NCI-H2196 treated with DMSO at 0.1 percent for 48 hours (cell line): Measurements from ENCODE around the gene FOXK2.
"Not testable (repeated sequence)": the region's sequence is repeated elsewhere in the genome, so short reads cannot be mapped to it uniquely, and the experiment has no call there.

Experiments
- DNase-seq: peaks from one replicate; lab custom pipeline; 2025; ENCODE audit not compliant: unreplicated experiment; lab: John Stamatoyannopoulos, UW

FOXK2 gene

GRCh38 chr17:82561429-82562035 lies 42.0 kb downstream of the FOXK2 start:
- DNase-seq: no peak

DNA sequence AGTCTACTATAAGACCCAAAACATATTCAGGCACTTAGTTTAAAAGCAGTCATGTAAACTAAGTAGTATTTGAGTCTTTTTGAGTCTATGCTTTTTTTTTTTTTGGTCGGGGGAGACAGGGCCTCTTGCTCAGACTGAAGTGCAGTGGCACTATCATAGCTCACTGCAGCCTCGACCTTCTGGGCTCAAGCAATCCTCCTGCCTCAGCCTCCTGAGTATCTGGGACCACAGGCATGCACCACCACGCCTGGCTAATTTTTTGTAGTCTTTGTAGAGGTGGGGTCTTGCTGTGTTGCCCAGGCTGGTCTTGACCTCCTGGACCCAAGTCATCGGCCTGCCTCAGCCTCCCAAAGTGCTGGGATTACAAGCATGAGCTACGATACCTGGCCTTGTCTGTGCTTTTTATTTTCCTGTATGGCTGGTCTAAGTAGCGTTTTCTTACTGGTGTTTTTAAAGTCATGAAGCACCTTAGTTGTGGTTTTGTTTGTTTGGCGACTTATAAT lies 43.2 kb downstream of the FOXK2 start:
- not testable (repeated sequence) for DNase-seq

GRCh38 chr17:82563318-82563717 lies 43.8 kb downstream of the FOXK2 start:
- no peak for DNase-seq

DNA sequence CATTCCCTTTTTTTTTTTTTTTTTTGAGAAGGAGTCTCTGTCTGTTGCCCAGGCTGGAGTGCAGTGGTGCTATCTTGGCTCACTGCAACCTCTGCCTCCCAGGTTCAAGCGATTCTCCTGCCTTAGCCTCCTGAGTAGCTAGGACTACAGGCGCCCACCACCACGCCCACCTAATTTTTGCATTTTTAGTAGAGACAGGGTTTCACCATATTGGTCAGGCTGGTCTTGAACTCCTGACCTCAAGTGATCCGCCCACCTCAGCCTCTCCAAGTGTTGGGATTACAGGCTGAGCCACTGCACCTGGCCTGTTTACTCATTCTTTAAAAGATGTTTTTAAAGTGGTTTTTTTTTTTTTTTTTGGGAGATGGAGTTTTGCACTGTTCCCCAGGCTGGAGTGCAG lies 44.2 kb downstream of the FOXK2 start:
- DNase-seq: not testable (repeated sequence)

GRCh38 chr17:82564241-82564640 lies 44.7 kb downstream of the FOXK2 start:
- no peak for DNase-seq

DNA sequence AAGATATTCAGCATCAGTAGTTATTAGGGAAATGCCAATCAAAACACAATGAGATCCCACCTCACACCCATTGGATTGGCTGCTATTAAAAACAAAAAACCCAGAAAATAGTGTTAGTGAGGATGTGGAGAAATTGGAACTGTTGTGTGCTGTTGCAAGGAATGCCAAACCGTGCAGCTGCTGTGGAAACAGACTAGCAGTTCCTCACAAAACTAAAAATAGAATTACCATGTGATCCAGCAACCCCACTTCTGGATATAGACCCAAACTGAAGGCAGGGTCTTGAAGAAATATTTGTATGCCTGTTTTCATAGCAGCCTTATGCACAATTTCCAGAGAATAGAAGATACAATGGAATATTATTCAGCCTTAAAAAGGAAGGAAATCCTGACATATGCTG lies 46.0 kb downstream of the FOXK2 start:
- DNase-seq: no peak

GRCh38 chr17:82566129-82566960 lies 46.8 kb downstream of the FOXK2 start:
- DNase-seq: no peak

DNA sequence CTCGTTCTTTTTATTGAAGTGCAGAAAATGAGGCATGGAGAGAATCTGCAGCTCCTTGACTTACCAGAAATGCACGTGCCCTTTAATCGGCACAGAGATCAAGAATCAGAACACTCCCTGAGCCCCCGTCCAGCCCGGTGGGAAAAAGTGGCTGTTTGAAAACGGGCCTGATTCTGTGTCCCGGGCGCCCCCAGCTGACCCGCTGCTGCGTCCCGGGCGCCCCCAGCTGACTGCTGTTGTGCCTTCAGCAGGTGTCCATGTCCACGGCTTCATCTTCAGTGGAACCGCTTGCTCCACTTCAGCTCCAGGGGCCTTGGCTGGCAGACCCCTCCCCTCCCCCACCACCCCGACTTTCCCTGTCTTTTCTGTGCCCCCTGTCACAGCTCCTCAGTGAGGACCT lies 47.8 kb downstream of the FOXK2 start:
- DNase-seq: no peak

GRCh38 chr17:82568997-82569393 lies 49.5 kb downstream of the FOXK2 start:
- DNase-seq: no peak

DNA sequence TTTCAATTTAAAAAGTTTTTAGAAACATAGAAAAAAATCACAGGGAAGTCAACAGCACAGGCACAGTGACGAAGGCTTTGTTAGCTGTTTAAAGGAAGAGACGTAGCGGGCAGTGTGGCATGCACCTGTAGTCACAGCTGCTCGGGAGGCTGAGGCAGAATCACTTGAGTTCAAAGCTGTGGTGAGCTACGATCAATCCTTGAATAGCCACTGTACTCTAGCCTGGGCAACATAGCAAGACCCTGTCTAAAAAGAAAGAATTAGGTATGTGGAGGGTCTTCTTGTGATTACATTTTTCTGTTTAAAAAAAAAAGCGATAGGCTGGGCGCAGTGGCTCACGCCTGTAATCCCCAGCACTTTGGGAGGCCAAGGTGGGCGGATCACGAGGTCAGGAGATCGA lies 50.1 kb downstream of the FOXK2 start:
- no peak for DNase-seq

GRCh38 chr17:82570277-82570676 lies 50.7 kb downstream of the FOXK2 start:
- no peak for DNase-seq

DNA sequence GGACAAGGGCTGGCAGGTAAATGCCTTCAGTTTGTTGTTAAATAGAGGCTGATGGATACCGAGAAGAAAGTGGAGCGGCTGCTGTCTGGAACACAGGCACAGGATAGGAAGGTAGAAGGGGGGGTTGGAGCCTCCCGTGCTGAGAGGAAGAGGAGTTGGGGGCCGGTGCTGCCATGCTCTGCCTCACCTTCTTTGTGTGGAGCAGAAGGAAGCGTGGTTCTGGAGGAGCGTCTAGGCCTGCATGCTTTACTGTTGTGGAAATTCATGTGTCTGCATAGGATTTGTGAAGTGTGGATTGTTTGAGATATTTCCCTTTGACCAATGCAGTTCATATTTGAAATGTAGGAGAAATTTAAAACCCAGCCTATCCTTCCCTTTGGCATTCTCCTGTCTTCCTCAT lies 52.3 kb downstream of the FOXK2 start:
- DNase-seq: no peak

DNA sequence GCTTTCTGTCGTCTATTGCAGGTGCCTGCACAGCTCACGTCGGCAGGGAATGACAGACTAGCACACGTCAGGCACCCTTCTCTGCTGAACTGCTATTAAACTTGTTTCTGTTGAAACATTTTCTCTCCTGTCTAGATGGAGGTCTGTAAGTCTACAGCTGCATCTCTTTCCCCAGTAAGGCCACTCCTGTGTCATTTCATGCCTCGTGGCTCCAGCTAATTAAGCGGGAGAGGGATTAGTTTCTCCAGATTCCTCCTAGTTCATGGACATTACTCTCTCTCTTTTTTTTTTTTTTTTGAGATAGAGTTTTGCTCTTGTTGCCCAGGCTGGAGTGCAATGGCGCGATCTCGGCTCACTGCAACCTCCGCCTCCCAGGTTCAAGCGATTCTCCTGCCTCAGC lies 54.5 kb downstream of the FOXK2 start:
- no peak for DNase-seq

- DNase-seq: not testable (repeated sequence)
Measured at GRCh38 chr17:82575581-82576221, 56.2 kb downstream of the FOXK2 start.

GRCh38 chr17:82577300-82577699 lies 57.8 kb downstream of the FOXK2 start:
- no peak for DNase-seq

DNA sequence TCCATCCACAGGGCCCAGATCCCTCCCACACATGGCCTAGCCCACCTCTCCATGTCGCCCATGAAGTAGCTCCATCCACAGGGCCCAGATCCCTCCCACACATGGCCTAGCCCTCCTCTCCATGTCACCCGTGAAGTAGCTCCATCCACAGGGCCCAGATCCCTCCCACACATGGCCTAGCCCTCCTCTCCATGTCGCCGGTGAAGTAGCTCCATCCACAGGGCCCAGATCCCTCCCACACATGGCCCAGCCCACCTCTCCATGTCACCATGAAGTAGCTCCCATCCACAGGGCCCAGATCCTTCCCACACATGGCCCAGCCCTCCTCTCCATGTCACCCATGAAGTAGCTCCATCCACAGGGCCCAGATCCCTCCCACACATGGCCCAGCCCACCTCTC lies 60.4 kb downstream of the FOXK2 start:
- not testable (repeated sequence) for DNase-seq

DNA sequence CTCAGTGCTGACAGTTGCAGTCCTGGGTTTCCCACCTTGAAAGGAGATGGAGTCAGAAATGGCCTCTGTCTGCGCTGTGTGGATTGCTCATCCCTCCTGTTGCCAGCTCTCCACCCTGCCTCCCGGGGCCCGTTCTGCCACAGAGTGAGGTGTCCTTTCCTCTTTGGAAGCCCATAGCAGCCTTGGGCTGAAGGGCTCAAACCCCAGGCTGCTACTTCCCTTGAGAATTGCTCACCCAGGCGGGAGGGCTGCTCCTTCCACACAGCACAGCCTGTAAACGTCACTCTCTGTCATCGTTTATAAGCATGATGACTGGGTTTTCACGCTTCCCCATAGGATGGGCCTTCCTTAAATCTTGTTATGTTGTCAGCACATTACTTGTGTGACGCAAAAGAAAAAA lies 62.7 kb downstream of the FOXK2 start:
- DNase-seq: no peak

DNA sequence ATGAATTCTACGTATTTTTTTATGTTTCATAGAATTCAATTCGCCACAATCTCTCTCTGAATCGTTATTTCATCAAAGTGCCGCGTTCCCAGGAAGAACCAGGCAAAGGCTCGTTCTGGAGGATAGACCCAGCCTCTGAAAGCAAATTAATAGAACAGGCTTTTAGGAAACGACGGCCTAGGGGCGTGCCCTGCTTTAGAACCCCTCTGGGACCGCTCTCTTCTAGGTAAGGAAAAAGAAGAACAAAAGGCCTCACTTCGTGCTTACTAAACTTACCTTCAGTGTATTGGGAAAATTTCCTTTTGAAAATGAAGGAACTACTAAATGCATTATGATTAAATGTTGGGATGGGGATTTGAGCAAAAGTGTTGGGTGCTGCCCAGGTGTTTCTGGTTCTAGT lies 63.2 kb downstream of the FOXK2 start:
- DNase-seq: no peak

DNA sequence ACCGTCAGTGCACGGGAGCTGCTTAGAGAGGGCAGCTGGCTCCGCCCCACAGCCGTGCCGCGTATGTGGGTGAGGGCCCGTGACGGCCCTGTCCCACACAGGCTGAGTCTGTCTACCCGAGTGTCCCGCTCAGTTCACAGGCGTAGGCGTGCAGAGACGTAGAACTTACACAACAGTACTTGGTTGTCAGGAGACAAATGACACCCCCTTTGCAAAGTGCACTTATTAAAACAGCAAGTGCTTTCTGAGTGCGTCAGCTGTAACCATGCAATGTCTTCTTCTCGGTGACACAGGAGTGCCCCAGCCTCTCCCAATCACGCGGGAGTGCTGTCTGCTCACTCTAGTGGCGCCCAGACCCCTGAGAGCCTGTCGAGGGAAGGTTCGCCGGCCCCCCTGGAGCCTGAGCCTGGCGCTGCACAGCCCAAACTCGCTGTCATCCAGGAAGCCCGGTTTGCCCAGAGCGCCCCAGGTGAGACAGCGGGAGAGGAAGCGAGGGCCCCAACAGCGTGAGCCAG lies 64.2 kb downstream of the FOXK2 start:
- DNase-seq: no peak

DNA sequence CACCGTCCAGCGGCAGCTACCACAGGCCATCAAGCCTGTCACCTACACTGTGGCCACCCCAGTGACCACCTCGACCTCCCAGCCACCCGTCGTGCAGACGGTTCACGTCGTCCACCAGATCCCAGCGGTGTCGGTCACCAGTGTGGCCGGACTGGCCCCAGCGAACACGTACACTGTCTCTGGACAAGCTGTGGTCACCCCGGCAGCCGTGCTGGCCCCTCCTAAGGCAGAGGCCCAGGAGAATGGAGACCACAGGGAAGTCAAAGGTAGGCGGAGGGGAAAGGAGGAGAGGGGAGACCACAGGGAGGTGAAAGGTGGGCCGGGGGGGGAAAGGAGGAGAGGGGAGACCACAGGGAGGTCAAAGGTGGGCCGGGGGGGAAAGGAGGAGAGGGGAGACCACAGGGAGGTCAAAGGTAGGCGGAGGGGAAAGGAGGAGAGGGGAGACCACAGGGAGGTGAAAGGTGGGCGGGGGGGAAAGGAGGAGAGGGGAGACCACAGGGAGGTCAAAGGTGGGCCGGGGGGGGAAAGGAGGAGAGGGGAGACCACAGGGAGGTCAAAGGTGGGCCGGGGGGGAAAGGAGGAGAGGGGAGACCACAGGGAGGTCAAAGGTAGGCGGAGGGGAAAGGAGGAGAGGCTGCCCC lies 66.5 kb downstream of the FOXK2 start:
- DNase-seq: not testable (repeated sequence)

DNA sequence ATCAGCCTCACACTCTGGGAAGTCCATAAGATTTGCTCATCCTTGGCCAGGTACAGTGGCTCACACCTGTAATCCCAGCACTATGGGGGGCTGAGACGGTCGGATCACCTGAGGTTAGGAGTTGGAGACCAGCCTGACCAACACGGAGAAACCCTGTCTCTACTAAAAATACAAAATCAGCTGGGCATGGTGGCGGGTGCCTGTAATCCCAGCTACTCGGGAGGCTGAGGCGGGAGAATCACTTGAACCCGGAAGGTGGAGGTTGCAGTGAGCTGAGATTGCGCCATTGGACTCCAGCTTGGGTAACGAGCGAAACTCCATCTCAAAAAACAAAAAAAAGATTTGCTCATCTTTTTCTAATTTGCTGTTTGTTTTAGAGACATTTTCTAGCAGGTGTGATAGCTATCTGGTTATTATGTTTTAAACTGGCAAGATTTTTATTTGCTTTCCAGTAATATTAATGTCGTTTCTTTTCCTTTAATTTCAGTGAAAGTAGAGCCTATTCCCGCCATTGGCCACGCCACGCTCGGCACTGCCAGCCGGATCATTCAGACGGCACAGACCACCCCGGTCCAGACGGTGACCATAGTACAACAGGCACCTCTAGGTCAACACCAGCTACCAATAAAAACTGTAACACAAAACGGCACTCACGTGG lies 67.2 kb downstream of the FOXK2 start:
- DNase-seq: no peak
